Panc1 (cell line): ENCODE data around the gene TMEM45B.

Experiments used
- CTCF ChIP-seq: fragments of 450-650 bp; IDR thresholded peaks from 2 replicates; pipeline ENCODE4 v1.5.1; 2017; ENCODE audit warnings: mild to moderate bottlenecking
- POLR2AphosphoS5 ChIP-seq: IDR thresholded peaks from 2 replicates; pipeline ENCODE4 v1.6.1; 2012; ENCODE audit warnings: mild to moderate bottlenecking, low read depth, low read length, moderate library complexity
- SIN3A ChIP-seq: IDR thresholded peaks from 2 replicates; pipeline ENCODE4 v1.6.1; 2012; ENCODE audit warnings: low read depth, mild to moderate bottlenecking, low read length, moderate library complexity, borderline replicate concordance; ENCODE audit not compliant: insufficient read depth

GRCh38 chr11:129800655-129801054, 15.0 kb upstream of the TMEM45B start:
- TF ChIP-seq CTCF (no peak), POLR2AphosphoS5 (no peak), SIN3A (no peak)
